Spleen (tissue), 13 donors: ENCODE data around the gene TAS2R40. TPM values are rescaled to one million over a fixed set of nuclear protein-coding genes. Genes with fewer than 3 reads are reported as not detected.
"Not testable (repeated sequence)": the region's sequence is repeated elsewhere in the genome, so short reads cannot be mapped to it uniquely, and the experiment has no call there.

Source experiments
- DNase-seq: peaks from one replicate; pipeline ENCODE4 v3.0.0-alpha.2; 2020
- H3K27ac ChIP-seq, 8 donors: fragments of 200-600 bp; sonication (generic) in 7 of 8; 1 replicate in 4 of 8; 2 replicates in 4 of 8; pipeline versions ENCODE4 v1.5.0 to v1.8.0; 2016 to 2021; ENCODE audit warnings: inconsistent platforms in 4 of 8, mild to moderate bottlenecking in 4 of 8, moderate library complexity in 1 of 8
- H3K27me3 ChIP-seq, 7 donors: fragments of 200-600 bp; sonication (generic) in 6 of 7; replicated peaks in 1 of 7; 1 replicate in 4 of 7; 2 replicates in 3 of 7; pipeline versions ENCODE4 v1.5.0 to v1.8.0; 2016 to 2021; ENCODE audit warnings: inconsistent platforms in 3 of 7, mild to moderate bottlenecking in 1 of 7
- H3K36me3 ChIP-seq, 6 donors: fragments of 200-600 bp; sonication (generic) in 5 of 6; 1 replicate in 4 of 6; 2 replicates in 2 of 6; pipeline versions ENCODE4 v1.5.0 to v1.8.0; 2016 to 2021; ENCODE audit warnings: inconsistent platforms in 2 of 6
- H3K4me1 ChIP-seq, 6 donors: fragments of 200-600 bp; sonication (generic) in 5 of 6; 1 replicate in 3 of 6; 2 replicates in 3 of 6; pipeline versions ENCODE4 v1.5.0 to v1.8.0; 2016 to 2021; ENCODE audit warnings: inconsistent platforms in 3 of 6
- H3K4me3 ChIP-seq, 8 donors: fragments of 200-600 bp; sonication (generic) in 7 of 8; 1 replicate in 4 of 8; 2 replicates in 4 of 8; pipeline versions ENCODE4 v1.5.0 to v1.8.0; 2016 to 2021; ENCODE audit warnings: inconsistent platforms in 4 of 8, mild to moderate bottlenecking in 4 of 8, moderate library complexity in 2 of 8
- H3K9me3 ChIP-seq, 8 donors: fragments of 200-600 bp; sonication (generic) in 7 of 8; 1 replicate in 4 of 8; 2 replicates in 4 of 8; pipeline versions ENCODE4 v1.5.0 to v1.8.0; 2016 to 2021; ENCODE audit warnings: inconsistent platforms in 4 of 8
- CTCF ChIP-seq, 11 experiments: fragments of 200-600 bp in 7 of 11; fragments of 450-650 bp in 4 of 11; sonication (generic) in 4 of 11; IDR thresholded peaks in 8 of 11; conservative IDR thresholded peaks in 3 of 11; 1 replicate in 7 of 11; 2 replicates in 4 of 11; pipeline versions ENCODE4 v1.4.0 to v1.8.0; 2016 to 2021; ENCODE audit warnings: antibody characterized with exemption in 11 of 11, inconsistent platforms in 4 of 11, mild to moderate bottlenecking in 1 of 11
- POLR2A ChIP-seq, 3 donors: fragments of 450-650 bp; IDR thresholded peaks; one replicate each; pipeline ENCODE4 v1.5.1; 2017; ENCODE audit warnings: antibody characterized with exemption in 3 of 3, mild to moderate bottlenecking in 1 of 3
- POLR2AphosphoS5 ChIP-seq, 3 donors: sonication (generic); formaldehyde crosslinking; IDR thresholded peaks; one replicate each; pipeline ENCODE4 v1.5.1; 2017; ENCODE audit warnings: antibody characterized with exemption in 3 of 3
- WGBS, 5 donors: extraction: QIAGEN DNeasy Blood & Tissue Kit in 3 of 5; methylation state at CpG; one replicate each; pipeline versions ENCODE4 v1.1.5 to v1.1.7; 2013 to 2018; 5-methylcytosine and 5-hydroxymethylcytosine counted together
- intact Hi-C: fragments of 100-400 bp; cut with DNase I; formaldehyde crosslinking; loops from one replicate; pipeline ENCODE4 v1.15.0; 2023; ENCODE audit warnings: low total_unique reads
- long read RNA-seq, 2 donors: transcript quantifications; one replicate each; lab custom pipeline, GENCODE V29; 2026
- polyA plus RNA-seq, 3 donors: library from polyadenylated mRNA; stranded (reverse); fragments of 200-250 nt; gene quantifications; one replicate each; pipeline ENCODE4 v1.2.1, GENCODE V29; 2013
- total RNA-seq, 7 donors: library from RNA; depleted of rRNA in 3 of 7; stranded (reverse); fragments of >200 nt in 3 of 7; fragmentation: NEBNext Ultra II Directional in 4 of 7; extraction: Animal tissue kit (Norgen Biotek cat#: 25700) in 4 of 7; gene quantifications; one replicate each; pipeline versions ENCODE4 v1.1.0 to v1.2.1, GENCODE V29; 2016 to 2021
- donor health status: healthy with polysubstance abuse.
- donor health status: DM: no; HTN: no; CAD: no; lungs with moderate emphysema.
- donor health status: DM: no; HTN: no; CAD: no.
- donor health status: Bipolar disorder and iron deficiency.
- donor health status: healthy.
- donor health status: DM: no; HTN: no; CAD: no.
- donor health status: DM: yes; HTN: yes; CAD: no.

Gene TAS2R40
- not detected for total RNA-seq
- not detected for polyA plus RNA-seq
- long read RNA-seq, donor 1 = 0 reads
- long read RNA-seq, donor 2 = 0 reads

GRCh38 chr7:143221737-143222136 is at the start of gene TAS2R40:
Gene TAS2R40 (plus strand): TSS chr7:143222037. CDS start chr7:143222079, 42 bp downstream.
- Histone ChIP-seq H3K9me3 (no peaks in the 10 kb centered on the region), H3K4me1 (peaks cover 0 to 11% (median 0%) of the 10 kb centered on the region in 6 donors), H3K36me3 (no peaks in the 10 kb centered on the region), H3K4me3 (peak within 1 kb of the TSS in 1 of 8 donors; percentile 12), H3K27me3 (peaks cover 0 to 5% (median 0%) of the 10 kb centered on the region in 7 donors), H3K27ac (peak within 1 kb of the TSS in 7 of 8 donors; percentile 73 to 94 (median 84))
- WGBS, 5 donors = 83 to 93% (median 90%) methylated on average over 3 of the region's 3 CpGs
- DNase-seq = no peak
- intact Hi-C loops = no loop called here
- TF ChIP-seq CTCF (IDR thresholded peaks at IDR 0.05 in 8 of 11, conservative IDR thresholded peaks at IDR 0.05 in 3 of 11) (no peak), POLR2A (IDR thresholded peaks at IDR 0.05) (no peak), POLR2AphosphoS5 (IDR thresholded peaks at IDR 0.05) (no peak)

- H3K27ac ChIP-seq = no peak overlapping the region
- H3K9me3 ChIP-seq = peaks cover 0 to 16% (median 13%) of the 10 kb centered on the region in 8 donors
- H3K4me3 ChIP-seq = no peak overlapping the region
- 63 to 77% (median 74%) methylated on average over 4 of the region's 4 CpGs for WGBS, 5 donors
- intact Hi-C loops = no loop called here
- TF ChIP-seq POLR2AphosphoS5 (IDR thresholded peaks at IDR 0.05) (no peak), POLR2A (IDR thresholded peaks at IDR 0.05) (no peak), CTCF (IDR thresholded peaks at IDR 0.05 in 8 of 11, conservative IDR thresholded peaks at IDR 0.05 in 3 of 11) (no peak)
- no peaks in the 10 kb centered on the region for H3K27me3 ChIP-seq
- H3K36me3 ChIP-seq = no peaks in the 10 kb centered on the region
- DNase-seq = no peak
- H3K4me1 ChIP-seq = no peaks in the 10 kb centered on the region
Measured at GRCh38 chr7:143172354-143172753, 49.5 kb upstream of the TAS2R40 start.

DNA sequence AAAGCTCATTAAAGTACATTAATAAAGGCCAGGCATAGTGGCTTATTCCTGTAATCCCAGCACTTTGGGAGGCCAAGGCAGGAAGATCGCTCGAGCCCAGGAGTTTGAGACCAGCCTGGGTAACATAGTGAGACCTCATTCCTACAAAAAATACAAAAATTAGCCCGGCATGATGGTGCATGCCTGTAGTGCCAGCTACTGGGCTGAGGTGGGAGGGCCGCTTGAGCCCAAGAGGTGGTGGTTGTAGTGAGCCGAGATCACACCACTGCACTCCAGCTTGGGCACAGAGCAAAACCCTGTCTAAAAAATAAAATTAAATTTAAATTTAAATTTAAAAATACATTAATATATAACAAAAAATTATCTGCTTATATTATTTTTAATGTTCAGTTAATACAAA is 45.7 kb upstream of the TAS2R40 start:
- no peak overlapping the region for H3K27ac ChIP-seq
- no peaks in the 10 kb centered on the region for H3K27me3 ChIP-seq
- DNase-seq = no peak
- H3K4me1 ChIP-seq = peaks cover 0 to 1% (median 0%) of the 10 kb centered on the region in 6 donors
- intact Hi-C loops = no loop called here
- no peaks in the 10 kb centered on the region for H3K36me3 ChIP-seq
- no peak for TF ChIP-seq POLR2AphosphoS5 (IDR thresholded peaks at IDR 0.05)
- TF ChIP-seq CTCF (IDR thresholded peaks at IDR 0.05 in 8 of 11, conservative IDR thresholded peaks at IDR 0.05 in 3 of 11) = no peak
- TF ChIP-seq POLR2A (IDR thresholded peaks at IDR 0.05) = no peak
- WGBS, 5 donors = 90 to 98% (median 93%) methylated on average over 5 of the region's 5 CpGs
- peaks cover 3 to 44% (median 33%) of the 10 kb centered on the region in 8 donors for H3K9me3 ChIP-seq
- H3K4me3 ChIP-seq = no peak overlapping the region

DNA sequence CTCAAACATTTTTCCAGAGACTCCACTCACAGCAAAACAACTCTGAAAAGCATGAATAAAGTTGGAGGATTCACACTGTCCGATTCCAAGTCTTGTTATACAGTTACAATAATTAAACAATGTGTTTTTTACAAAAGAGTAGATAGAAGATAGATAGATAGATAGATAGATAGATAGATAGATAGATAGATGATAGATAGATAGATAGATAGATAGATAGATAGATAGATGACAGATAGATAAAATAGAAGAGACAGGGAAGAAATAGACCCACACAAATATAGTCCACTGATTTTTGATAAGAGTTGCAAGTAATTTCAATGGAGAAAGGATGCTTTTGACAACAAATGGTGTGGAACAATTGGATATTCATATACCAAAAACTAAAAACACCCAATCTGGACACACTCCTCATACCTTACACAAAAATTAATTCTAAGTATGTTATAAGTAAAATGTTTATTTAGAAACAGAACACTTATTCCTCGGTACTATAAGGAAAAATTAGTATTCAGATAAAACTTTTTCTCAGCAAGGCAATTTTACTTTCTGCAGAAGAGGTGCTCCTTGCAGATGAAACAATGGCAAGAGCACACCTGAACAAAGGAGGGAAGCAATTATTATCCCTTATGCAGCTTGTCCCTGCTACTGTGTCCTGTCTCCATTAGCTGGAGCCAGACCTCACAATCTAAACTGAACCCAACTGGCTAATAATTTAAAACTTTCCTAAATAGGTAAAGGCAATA is 44.3 kb upstream of the TAS2R40 start:
- intact Hi-C loops = no loop called here
- Histone ChIP-seq H3K27ac (no peak overlapping the region), H3K27me3 (no peaks in the 10 kb centered on the region), H3K4me3 (no peak overlapping the region), H3K9me3 (peaks cover 3 to 44% (median 33%) of the 10 kb centered on the region in 8 donors), H3K4me1 (peaks cover 0 to 15% (median 0%) of the 10 kb centered on the region in 6 donors), H3K36me3 (no peaks in the 10 kb centered on the region)
- DNase-seq = no peak
- TF ChIP-seq POLR2AphosphoS5 (IDR thresholded peaks at IDR 0.05) (no peak), CTCF (IDR thresholded peaks at IDR 0.05 in 8 of 11, conservative IDR thresholded peaks at IDR 0.05 in 3 of 11) (no peak), POLR2A (IDR thresholded peaks at IDR 0.05) (no peak)
- WGBS, 5 donors = 85 to 92% (median 89%) methylated on average over 2 of the region's 2 CpGs

- intact Hi-C loops, H3K27me3 ChIP-seq, H3K4me3 ChIP-seq, DNase-seq, H3K27ac ChIP-seq, H3K36me3 ChIP-seq: not testable (repeated sequence)
- Histone ChIP-seq H3K4me1 (peaks cover 0 to 16% (median 0%) of the 10 kb centered on the region in 6 donors), H3K9me3 (peaks cover 3 to 44% (median 33%) of the 10 kb centered on the region in 8 donors)
- 82 to 97% (median 88%) methylated on average over 4 of the region's 4 CpGs for WGBS, 5 donors
Measured at GRCh38 chr7:143180771-143181170, 41.1 kb upstream of the TAS2R40 start.
